Peyer's patch (tissue), 4 donors: ENCODE data around the gene FBXL3.

Experiments used
- POLR2A ChIP-seq, 2 donors: fragments of 450-650 bp; IDR thresholded peaks; one replicate each; pipeline ENCODE4 v1.5.1; 2017; ENCODE audit warnings: antibody characterized with exemption in 2 of 2, mild to moderate bottlenecking in 2 of 2, moderate library complexity in 2 of 2
- TF ChIP-seq, protein P1 (sequence below), 6 experiments: fragments of 450-650 bp in 4 of 6; fragments of 200-600 bp in 2 of 6; sonication (generic) in 1 of 6; IDR thresholded peaks; one replicate each; pipeline ENCODE4 v1.5.1; 2017 to 2019; ENCODE audit warnings: antibody characterized with exemption in 6 of 6, mild to moderate bottlenecking in 3 of 6, moderate library complexity in 1 of 6

- TF ChIP-seq, protein P1, sequence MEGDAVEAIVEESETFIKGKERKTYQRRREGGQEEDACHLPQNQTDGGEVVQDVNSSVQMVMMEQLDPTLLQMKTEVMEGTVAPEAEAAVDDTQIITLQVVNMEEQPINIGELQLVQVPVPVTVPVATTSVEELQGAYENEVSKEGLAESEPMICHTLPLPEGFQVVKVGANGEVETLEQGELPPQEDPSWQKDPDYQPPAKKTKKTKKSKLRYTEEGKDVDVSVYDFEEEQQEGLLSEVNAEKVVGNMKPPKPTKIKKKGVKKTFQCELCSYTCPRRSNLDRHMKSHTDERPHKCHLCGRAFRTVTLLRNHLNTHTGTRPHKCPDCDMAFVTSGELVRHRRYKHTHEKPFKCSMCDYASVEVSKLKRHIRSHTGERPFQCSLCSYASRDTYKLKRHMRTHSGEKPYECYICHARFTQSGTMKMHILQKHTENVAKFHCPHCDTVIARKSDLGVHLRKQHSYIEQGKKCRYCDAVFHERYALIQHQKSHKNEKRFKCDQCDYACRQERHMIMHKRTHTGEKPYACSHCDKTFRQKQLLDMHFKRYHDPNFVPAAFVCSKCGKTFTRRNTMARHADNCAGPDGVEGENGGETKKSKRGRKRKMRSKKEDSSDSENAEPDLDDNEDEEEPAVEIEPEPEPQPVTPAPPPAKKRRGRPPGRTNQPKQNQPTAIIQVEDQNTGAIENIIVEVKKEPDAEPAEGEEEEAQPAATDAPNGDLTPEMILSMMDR (IDR thresholded peaks at IDR 0.05), result no peak
- TF ChIP-seq POLR2A (IDR thresholded peaks at IDR 0.05), result no peak
Observed at GRCh38 chr13:76983676-76984075, 43.3 kb downstream of the FBXL3 start.
